OCI-LY3 (cell line): ENCODE results near the gene CAPZA2.

Experiments used
- CTCF ChIP-seq: fragments of 200-600, 300-600 bp; sonication (generic); IDR thresholded peaks from 2 replicates; pipeline ENCODE4 v1.5.1; 2014; ENCODE audit warnings: antibody characterized with exemption, low read length, low read depth
- EZH2phosphoT487 ChIP-seq: fragments of 200-600 bp; shearing (Covaris generic); IDR thresholded peaks from 2 replicates; pipeline ENCODE4 v1.6.1; 2018; ENCODE audit warnings: antibody characterized with exemption, mixed run types, low read depth

GRCh38 chr7:116899308-116899707, 36.9 kb downstream of the CAPZA2 start:
- TF ChIP-seq CTCF = no peak
- TF ChIP-seq EZH2phosphoT487 = no peak
